Activated CD8-positive, alpha-beta memory T cell treated with anti-CD3 and anti-CD28 coated beads, Interleukin-2, amount 50 U/mL, for 24 hours (primary cell): ENCODE results near the gene PRSS27.
"Not testable (repeated sequence)": the region's sequence is repeated elsewhere in the genome, so short reads cannot be mapped to it uniquely, and the experiment has no call there.

Source experiments
- DNase-seq: peaks from one replicate; pipeline ENCODE4 v3.0.0-alpha.2; 2020; ENCODE audit errors: extremely low read depth

Gene PRSS27

DNA sequence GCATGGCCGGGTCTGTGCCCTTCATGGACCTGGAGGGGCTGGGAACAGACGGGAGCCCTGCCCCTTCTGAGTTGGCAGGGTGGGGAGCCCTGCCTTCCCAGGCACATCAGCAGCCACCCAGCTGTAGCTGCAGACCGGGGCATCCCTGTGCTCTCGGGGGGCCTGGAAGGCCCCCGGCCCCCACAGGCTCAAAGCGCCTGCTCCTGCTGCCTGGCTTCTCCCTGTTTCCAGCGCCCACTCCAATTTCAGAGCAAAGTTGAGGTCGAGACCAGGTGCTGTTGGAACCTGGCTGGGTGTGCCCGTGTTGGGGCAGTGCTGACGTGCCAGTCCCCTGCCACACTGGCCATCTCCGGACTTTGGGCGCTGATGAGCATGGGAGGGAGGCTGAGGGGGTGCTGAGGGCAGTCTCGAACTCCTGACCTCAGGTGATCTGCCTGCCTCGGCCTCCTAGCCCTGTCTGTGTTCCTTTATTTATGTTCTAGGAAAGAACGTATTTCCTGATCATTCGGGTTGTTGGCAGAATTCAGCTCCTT lies 4.9 kb upstream of the PRSS27 start:
- DNase-seq, result no peak

DNA sequence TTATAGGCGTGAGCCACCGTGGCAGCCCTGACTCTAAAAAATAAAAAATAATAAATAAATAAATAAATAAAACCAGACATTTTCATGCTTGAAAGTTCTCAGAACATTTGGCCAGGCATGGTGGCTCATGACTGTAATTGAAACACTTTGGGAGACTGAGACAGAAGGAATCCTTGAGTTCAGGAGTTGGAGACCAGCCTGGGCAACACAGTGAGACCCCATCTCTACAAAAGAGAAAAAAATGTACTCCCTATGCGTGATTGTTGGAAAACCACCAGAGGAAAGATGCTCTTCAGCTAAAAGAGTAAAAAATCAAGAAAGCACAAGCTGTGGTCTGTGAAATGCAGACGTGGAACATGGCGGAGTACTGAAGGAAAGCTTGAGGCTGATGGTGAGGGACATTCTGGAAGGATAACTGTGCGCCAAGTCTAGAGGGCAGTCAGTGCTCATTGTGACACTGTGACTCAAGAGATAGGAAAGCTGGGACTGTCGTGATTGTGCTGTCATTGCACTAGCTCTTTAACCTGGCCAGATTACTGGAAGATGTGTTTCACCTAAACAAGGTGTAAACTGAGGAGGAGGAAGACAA lies 4.2 kb upstream of the PRSS27 start:
- DNase-seq, result no peak

DNA sequence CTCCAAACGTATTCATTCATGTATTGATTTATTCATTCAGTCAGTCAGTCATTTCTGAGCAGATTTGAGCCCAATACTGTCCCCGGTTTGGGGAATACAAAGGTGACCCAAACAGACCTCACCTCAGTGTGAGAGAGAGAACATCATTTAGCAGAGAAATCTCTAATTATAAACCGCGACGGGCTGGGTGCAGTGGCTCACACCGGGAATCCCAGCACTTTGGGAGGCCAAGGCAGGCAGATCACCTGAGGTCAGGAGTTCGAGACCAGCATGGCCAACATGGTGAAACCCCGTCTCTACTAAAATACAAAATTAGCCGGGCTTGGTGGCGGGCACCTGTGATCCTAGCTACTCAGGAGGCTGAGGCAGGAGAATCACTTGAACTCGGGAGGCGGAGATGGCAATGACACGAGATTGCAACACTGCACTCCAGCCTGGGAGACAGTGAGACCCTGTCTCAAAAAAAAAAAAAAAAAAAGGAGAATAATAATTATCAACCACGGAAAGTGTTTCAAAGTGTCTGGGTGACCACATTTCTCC lies 1.7 kb upstream of the PRSS27 start:
- not testable (repeated sequence) for DNase-seq

DNA sequence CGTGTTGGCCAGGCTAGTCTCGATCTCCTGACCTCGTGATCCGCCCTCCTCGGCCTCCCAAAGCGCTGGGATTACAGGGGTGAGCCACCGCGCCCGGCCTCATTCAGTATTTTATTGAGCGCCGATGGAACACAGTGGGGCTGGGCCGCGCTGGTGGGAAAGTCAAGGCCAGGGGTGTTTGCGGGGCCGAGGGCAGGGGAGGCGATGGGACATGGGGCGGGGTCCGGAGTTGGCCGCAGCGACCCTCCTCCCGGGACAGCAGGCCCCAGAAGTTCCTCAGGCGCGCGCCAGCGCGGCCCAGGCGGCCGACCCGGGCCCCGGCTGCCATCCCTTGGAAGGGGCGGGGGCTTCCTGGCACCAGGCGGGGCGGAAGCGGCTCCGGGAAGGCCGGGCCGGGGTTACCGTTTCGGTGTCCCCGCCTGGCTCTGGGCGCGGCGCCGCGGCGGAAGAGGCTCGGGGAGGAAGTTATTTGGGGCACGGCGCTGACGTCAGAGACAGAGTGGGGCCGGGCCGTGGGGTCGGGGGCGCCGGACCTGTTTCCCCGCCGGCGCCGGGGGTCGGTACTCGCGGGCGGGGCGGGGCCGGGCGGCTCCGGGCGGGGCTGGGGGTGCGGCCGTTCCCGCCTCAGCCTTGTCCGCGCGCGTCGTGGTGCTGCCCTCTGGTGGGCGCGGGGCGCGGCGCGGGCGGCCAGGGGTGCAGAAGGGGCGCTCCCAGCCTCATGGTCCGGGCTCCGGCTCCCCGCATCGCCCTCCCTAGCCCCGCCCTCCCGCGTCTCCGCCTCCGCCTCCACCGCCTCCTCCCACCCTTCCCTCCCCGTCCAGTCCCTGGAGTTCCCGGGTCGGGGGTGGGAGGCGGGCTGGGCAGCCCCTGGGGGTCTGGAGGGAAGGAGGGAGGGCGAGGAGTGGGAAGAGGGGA lies 952 bp upstream of the PRSS27 start:
- DNase-seq, result peak; percentile 51

DNA sequence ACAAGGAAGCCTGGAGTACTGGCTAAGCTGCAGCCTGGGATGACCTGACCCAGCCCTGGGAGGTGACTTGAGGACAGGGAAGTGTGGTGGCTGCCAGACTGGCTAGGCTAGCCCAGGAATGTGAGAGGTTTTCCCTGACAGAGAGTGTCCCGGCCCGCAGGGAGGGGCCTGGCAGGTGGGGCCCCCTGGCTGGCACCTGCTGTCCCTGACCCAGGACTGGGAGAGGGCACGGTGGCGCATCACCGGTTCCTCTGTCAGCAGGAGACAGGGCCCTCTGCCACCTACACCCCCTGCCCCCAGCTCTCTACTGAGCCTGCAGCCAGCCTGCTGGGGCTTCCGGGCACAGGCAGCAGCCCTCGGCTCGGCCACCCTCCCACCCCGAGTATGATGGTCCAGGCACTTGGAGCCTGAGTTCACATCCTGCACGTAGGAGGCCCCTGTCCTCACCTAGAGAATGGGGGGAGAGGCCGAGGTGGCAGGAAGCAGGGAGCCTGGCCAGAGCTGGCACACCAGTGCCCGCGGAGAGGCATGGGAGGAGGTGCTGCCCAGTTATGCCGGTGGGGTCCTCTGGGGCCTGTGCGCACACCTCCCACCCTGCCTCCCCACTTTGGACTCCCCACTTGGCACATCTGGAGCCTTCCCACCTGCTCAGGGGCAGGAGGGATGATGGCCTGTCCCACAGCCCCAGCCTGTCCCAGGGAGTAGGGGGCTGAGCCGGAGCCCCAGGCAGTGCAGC lies 528 bp downstream of the PRSS27 start:
- no peak for DNase-seq

DNA sequence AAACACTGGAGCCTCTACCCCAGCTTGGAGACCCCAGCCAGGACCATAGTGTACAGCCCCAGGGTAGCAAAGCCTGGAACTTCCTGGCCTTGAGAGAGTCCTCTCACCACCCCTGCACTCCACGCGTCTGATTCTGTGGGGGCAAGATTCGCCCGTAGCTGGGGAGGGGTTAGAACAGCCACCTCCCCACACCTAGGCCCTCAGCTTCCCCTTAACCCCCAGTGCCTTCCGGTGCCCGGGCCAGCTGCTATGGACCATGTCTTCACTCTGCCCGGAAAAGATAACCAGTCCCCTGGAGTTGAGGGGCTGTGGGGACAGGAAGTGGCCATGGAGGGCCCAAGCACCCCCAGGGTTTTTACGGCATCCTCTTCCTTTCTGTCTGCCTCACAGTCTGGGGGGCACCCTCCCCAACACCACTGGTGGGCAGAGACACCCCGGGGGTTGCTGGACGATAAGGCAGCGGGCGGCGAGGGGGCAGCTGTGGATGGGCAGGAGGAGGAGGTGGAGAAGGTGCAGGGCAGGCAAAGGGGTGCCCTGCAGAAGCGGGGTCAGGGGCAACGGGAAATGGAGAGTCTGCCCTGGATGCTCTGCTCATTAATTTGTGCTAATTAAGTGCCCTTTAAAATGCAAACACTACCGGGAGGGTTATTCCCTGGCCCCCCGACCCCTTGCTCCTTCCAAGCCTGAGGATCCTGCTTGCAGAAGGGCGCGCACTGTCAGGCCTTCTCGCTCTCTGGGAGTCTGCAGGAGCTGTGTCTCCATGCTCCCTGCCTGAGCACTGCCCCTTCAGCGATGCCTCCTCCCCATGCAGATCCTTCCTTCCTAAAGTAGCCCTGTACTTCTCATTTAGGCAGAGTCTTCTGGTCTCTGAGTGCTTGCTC lies 2.4 kb downstream of the PRSS27 start:
- no peak for DNase-seq

DNA sequence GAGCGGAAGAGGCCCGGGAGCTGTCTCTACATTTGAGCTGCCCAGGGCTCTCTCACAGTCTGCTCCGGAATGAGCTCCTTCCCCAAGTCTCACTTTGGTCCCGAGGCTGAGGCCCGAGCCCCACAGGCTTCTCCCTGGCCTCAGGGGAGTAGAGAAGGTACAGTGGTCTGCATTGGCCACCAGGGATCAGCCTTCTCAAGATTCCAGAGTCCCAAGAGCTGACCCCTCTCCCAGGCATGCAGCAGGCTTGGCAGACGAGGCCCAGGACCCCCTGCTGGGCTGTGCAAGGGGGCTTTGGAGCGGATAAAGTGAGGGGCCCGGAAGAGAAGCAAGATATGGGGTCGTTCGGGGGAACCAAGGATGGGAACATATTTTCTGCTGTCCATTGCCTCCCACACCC lies 3.1 kb downstream of the PRSS27 start:
- DNase-seq, result no peak

DNA sequence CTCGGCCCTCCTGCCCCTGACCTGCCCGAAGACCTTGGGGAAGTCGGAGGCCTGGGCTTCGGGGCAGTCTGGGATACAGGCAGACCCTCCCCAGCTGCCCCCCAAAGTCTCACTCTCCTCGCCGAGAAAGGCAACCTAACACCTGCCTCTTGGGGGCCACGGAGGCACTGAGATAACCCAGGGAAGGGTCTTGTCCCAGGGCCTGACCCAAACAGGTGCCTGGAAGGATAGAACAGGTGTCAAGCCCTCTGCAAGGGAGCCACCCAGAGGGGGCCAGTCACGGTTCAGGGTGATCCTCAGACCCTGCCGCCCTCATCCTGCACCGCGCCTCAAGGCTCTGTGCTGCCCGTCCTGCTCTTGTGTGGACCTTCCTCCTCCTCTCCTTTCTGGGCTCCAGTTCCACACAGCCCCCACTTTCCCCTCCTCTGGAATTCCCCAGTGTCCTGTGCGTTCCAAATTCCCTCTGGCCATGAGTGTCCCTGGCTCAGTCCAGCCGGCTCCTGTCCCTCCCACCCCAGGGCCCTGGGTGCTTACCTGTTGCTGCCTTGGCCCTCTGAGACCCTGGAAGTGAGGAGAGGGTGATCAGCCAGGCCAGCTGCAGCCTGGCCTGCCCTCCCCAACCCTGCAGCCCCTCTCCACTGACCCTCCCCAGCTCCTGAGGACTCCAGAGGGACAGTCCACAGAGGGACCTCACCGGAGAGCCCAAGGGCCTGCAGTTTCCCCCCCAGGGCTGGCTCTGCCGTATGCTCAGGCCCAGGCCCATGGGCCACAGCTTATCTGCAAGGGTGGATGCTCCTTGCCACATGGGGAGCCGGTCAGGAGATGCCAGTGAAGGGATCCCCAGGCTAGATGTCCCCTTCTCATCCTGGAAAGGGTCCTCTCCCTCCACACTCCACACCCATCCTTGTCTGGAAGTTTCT lies 3.8 kb downstream of the PRSS27 start:
- DNase-seq, result no peak

DNA sequence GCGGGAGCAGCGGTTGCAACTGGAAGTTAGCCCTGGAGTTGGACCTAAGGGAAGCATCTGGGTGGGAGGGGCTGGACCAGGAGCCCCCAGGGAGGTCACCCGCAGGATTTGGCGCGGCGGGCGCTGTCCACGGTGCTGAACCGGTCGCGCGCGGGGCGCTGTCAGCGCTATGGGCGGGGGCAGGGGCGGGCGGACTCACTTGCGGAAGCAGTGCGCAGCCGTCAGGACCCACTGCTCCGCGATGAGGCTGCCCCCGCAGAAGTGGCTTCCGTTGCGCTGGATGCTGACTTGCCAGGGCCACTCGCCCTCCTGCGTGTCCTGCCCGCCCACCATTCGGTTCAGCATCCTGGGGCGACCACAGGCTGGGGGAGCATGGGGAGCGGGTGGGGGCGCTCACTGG lies 4.5 kb downstream of the PRSS27 start:
- peak; percentile 44 for DNase-seq

DNA sequence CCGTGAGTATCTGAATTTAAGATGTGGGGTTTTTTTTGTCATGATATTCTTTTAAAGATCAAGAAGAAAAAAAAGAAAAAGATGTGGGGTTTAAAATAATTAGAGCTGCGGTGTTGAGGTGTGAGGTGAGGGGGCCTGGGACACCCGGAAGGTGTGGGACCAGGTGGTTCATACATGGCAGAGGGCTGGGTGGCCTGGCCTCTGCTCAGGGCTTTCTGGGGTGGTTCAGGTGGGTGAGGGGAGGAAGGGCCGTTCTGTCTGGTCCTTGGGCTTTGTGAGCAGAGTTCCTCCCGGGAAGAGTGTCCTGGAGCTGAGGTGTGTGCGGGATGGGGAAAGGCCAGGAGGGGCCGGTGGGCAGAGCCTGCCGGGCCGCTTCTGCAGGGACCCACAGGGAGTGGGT lies 5.0 kb downstream of the PRSS27 start:
- no peak for DNase-seq

DNA sequence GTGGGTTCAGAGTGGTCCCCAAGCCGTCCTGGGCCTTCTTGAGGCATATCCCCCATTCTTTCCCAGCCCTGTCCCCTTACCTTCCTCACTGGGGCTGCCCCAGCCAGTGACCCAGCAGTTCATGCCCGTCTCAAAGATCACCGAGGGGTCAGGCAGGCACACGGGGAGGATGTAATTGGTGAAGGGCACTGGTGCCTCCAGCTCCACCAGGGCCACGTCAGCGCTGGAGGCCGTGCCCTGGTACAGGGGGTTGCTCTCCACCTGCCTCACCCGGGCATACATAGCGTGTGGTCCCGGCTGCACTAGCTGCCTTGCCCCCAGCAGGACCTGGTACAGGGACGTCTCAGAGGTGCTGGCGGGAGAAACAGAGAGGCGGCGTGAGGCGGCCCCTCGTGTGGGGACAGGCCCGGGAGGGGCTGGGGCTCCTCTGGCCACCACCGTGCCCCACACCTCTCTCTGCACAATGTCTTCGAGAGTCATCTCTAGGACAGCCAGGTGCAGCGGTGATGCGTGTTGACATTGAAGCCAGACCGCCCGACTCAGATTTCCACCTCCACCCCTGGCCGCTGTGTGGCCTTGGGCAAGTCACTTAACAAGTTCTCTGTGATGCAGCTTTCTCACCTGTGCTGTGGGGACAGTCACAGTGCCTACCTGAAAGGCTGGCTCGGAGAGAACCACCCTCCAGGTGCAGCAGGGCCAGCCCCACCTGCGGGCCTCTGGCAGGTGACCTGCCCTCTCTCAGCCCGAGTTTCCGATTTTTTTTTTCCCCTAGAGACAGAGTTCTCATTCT lies 5.8 kb downstream of the PRSS27 start:
- no peak for DNase-seq

DNA sequence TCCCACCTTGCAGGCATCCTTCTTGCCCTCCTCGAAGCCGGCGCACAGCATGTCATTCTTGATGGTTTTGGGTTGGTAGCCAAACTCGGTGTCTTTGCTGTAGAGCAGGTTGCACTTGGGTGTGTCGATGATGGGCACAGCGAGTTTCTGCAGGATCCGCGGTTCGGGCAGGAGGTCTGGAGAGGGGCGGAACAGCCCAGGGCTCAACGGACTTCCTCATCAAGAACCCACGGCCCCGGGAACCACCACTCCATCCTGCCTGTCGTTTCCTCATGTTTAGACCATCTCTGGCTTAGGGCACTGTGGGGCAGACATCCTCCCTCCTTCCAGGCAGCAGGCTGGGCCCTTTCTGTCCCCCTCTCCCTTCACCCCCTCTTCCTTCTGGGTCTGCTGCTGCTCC lies 6.5 kb downstream of the PRSS27 start:
- DNase-seq, result no peak

DNA sequence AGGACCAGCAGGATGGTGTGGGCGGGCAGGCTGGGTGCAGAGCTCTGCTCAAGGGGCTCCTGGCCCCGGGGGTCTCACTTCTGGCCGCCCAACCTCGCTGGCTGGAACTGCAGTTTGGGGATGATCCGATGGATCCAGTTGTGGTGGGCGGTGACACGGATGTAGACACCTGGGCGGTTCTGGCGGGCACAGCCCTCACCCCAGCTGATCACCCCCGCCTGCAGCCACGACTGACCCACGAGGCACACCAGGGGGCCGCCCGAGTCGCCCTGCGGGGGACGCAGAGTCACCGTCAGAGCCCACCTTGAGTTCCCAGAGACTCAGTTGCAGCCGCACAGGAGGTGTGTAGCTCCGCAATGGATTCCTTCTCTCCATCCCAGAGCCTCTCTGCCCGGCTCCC lies 7.5 kb downstream of the PRSS27 start:
- no peak for DNase-seq

DNA sequence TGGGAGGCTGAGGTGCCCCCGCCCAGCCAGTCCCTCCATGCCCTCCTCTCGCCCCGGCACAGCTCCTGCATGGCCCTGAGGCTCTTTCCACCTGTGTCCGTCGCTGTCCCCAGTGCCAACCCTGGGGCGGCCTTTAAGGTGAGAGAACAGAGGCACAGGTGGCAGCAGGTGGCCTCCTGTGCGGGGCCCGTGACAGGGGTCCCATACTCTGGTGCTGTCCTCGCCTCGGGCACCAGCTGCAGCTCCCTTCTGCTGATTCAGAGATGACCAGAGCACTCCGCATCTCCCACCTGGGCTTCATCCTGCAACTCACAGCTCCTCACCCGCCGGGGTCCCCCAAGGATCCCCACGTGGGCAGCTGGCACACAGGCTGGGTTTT lies 8.0 kb downstream of the PRSS27 start:
- DNase-seq, result no peak

DNA sequence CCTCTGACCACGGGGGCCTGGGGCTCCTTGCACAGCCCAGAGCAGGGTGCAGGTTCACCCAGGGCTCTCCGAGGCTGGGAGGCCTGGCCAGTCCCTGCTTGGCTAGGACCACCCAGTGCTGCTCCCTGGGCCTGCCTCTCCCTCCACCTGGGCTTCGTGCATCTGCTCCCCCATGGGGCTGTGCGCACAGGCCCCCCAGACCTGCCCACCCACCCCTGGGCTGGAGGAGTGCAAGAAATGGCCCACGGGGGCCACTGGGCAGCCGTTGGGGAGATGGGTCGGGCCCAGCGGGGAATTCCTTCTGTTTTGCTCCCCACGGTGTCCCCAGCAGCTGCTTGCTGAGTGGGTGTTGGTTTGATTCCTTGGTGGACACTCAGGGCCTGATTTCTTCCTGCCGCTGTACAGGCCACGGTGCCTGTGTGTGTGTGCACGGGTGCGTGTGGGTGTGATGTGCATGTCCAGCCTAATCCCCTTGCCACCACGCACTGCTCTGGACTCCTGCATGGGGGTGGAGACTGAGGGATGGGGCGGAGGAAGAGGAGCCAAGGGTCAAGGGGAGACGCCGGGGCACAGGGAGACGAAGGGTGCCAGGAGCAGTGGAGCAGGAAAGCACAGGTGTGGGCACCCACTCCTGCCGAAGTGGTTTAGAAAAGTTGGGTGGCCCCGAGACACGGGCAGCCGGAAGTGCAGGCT lies 8.5 kb downstream of the PRSS27 start:
- DNase-seq, result no peak

DNA sequence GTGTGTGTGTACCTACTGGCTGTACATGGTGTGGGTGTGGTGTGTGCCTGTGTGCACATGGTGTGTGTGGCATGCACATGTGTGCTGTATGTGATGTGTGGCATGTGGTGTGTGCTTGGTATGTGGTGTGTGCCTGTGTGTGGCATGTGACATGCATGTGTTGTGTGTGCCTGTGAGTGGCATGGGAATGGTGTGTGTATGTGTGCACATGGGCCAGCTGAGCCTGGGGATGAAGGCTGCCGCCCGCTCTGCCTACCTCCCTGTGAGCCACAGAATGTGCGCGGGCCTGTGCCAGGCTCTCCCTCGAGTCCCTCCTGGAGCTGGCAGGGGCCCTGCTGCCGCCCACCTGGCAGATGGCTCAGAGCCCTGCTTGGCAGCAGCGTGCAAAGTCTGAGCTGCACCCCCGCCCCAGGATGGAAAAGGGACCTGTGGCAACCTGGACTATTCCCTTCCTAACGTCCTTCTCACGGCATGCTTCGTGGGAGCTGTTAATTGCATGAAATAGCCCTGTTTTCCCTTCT lies 9.3 kb downstream of the PRSS27 start:
- DNase-seq, result no peak

DNA sequence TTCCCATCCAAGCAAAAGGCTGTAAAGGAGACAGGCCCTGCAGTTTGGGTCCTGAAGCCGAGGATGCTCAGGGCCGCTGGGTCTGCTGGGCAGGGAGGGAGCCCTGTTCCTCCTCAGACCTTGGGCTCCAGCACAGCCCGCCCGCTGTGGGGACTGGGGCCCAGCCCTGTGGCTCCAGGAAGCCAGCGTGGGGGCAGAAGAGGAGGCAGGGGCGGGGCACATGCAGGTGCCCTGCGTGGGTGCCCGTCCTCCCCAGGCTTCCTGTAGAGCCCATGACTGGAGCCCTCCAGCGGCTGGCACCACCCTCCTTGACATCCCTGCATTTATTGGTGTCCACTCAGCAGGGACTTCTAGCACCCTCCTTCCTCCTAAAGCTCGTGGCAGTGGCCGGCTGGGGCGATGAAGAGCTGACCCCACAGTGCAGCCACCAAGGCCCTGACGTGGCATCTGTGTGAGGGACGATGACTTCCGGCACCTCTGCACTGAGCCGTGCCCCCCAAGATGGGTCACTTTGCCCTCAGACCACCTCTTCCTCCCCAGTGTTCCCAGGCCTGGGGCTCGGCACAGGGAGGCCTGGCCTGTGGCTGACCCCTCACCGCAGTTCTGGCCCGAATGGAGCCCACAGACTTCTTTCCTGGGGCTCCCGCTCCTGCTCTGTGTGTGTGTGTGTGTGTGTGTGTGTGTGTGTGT lies 9.9 kb downstream of the PRSS27 start:
- DNase-seq, result no peak

DNA sequence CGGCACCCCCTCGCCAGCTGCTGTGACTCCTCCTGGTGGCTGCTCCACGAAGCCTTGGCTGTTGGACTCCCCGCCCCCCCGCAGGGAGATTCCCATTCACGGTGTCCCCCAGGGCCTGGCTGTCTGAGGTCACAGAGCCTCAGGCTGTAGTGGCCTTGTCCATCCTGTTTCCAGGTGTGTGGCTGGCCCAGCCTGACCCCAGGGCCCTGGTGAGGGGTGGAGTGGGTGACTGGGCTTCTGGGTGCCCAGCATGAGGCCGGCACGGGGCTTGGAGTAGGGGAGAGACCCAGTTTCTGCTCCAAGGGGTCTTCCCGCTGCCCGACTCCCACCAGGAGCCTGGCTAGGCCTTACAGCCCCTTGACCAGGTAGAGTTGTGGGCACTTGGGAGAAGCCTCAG lies 10.4 kb downstream of the PRSS27 start:
- DNase-seq, result no peak
